ENCODE data around the gene IL4I1.

- no peak for TF ChIP-seq GABPA (IDR thresholded peaks at IDR 0.05 in 1 of 2, conservative IDR thresholded peaks at IDR 0.05 in 1 of 2)
- TF ChIP-seq, protein P1, sequence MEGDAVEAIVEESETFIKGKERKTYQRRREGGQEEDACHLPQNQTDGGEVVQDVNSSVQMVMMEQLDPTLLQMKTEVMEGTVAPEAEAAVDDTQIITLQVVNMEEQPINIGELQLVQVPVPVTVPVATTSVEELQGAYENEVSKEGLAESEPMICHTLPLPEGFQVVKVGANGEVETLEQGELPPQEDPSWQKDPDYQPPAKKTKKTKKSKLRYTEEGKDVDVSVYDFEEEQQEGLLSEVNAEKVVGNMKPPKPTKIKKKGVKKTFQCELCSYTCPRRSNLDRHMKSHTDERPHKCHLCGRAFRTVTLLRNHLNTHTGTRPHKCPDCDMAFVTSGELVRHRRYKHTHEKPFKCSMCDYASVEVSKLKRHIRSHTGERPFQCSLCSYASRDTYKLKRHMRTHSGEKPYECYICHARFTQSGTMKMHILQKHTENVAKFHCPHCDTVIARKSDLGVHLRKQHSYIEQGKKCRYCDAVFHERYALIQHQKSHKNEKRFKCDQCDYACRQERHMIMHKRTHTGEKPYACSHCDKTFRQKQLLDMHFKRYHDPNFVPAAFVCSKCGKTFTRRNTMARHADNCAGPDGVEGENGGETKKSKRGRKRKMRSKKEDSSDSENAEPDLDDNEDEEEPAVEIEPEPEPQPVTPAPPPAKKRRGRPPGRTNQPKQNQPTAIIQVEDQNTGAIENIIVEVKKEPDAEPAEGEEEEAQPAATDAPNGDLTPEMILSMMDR (IDR thresholded peaks at IDR 0.05; ENCODE audit: low read depth, low read length, missing input control) = no peak
- TF ChIP-seq YY1 (IDR thresholded peaks at IDR 0.05) = no peak
- no peak for TF ChIP-seq TAF1 (conservative IDR thresholded peaks at IDR 0.05)
- TF ChIP-seq, protein P2, sequence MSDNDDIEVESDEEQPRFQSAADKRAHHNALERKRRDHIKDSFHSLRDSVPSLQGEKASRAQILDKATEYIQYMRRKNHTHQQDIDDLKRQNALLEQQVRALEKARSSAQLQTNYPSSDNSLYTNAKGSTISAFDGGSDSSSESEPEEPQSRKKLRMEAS (IDR thresholded peaks at IDR 0.05) = no peak
- TF ChIP-seq FOXA1 (IDR thresholded peaks at IDR 0.05) = no peak
These were observed 38.4 kb downstream of the IL4I1 start for GRCh38 chr19:49858088-49858985.

Data from liver (tissue), 3 donors.